HG02759 (cell line): ENCODE results near the gene PKD2L1.

Experiments used
- ATAC-seq: cut with Tn5 transposase; IDR thresholded peaks from one replicate; pipeline ENCODE4 v1.9.1; 2021; ENCODE audit warnings: mild to moderate bottlenecking, moderate library complexity; ENCODE audit not compliant: unreplicated experiment

PKD2L1 gene

GRCh38 chr10:100356067-100357017 lies 26.3 kb upstream of the PKD2L1 start:
- no peak for ATAC-seq

- ATAC-seq, result no peak
Observed at GRCh38 chr10:100355086-100355485, 25.1 kb upstream of the PKD2L1 start.

GRCh38 chr10:100353770-100354485 lies 23.9 kb upstream of the PKD2L1 start:
- no peak for ATAC-seq

GRCh38 chr10:100350914-100351485 lies 21.0 kb upstream of the PKD2L1 start:
- no peak for ATAC-seq

- ATAC-seq, result no peak
Observed at GRCh38 chr10:100349672-100350071, 19.6 kb upstream of the PKD2L1 start.

GRCh38 chr10:100349087-100349486 lies 19.1 kb upstream of the PKD2L1 start:
- no peak for ATAC-seq

GRCh38 chr10:100348389-100348927 lies 18.4 kb upstream of the PKD2L1 start:
- no peak for ATAC-seq

GRCh38 chr10:100347568-100348195 lies 17.7 kb upstream of the PKD2L1 start:
- no peak for ATAC-seq

- ATAC-seq, result peak; percentile 91
Observed at GRCh38 chr10:100346765-100347567, 16.9 kb upstream of the PKD2L1 start, which contains the start of gene SCD. Gene SCD, plus strand, starts transcription at chr10:100347233. Its CDS starts 272 bp downstream, at chr10:100347505.

GRCh38 chr10:100346351-100346764 lies 16.3 kb upstream of the PKD2L1 start:
- peak; percentile 62 for ATAC-seq

GRCh38 chr10:100345570-100346330 lies 15.7 kb upstream of the PKD2L1 start:
- no peak for ATAC-seq

GRCh38 chr10:100344241-100344788 lies 14.3 kb upstream of the PKD2L1 start:
- ATAC-seq, result no peak

GRCh38 chr10:100342627-100342972 lies 12.6 kb upstream of the PKD2L1 start:
- no peak for ATAC-seq

- no peak for ATAC-seq
Observed at GRCh38 chr10:100341953-100342626, 12.1 kb upstream of the PKD2L1 start.

GRCh38 chr10:100340948-100341847 lies 11.2 kb upstream of the PKD2L1 start:
- no peak for ATAC-seq

- ATAC-seq, result peak; percentile 48
Observed at GRCh38 chr10:100339236-100339635, 9.2 kb upstream of the PKD2L1 start.

GRCh38 chr10:100338434-100339036 lies 8.5 kb upstream of the PKD2L1 start:
- no peak for ATAC-seq
